Fibroblast of pulmonary artery (primary cell): ENCODE data around the gene SYT13.

ENCODE experiments used
- DNase-seq: peaks from one replicate; pipeline ENCODE4 v3.0.0-alpha.2; 2010; ENCODE audit warnings: low read depth
- H3K4me3 ChIP-seq: replicated peaks from 2 replicates; pipeline ENCODE4 v1.5.1; 2011; ENCODE audit warnings: low read depth, mild to moderate bottlenecking, control low read depth, low read length, moderate library complexity
- TF ChIP-seq, protein P1 (sequence below): IDR thresholded peaks from 2 replicates; pipeline ENCODE4 v1.5.1; 2011; ENCODE audit warnings: mild to moderate bottlenecking, control low read depth, low read length, inconsistent platforms; ENCODE audit errors: missing control alignments

The SYT13 gene

DNA sequence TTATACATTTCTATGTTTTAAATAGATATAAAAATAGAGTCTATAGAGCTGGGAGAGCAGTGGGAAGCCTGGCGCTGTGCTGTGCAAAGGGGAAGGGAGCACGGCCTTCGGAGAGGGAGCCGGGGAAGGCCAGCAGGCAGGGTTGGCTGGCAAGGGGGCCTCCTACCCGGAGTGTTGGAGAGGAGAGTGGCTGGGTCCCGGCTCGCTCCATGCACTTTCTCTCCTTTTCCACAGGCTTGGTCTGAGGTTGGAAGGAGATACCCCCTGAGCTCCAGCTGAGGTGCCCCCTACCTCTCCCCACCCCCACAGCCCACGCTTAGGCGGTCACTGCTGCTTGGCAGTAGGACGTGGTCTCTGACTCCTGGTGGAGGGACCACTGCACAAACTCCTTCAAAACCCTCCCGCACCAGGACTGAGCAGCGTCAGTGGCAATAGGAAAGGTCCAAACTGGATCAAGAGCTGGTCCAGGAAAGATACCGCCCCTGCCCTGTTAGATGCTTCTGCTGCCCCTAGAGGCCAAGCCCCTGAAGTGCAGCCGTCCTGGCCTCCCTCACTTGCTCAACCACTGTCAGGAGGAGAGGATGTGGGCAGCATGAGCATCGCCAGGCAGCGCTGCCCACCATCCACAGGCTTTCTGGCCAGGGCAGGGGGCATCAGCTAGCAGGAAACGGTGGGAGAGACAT is 52.9 kb downstream of the SYT13 start:
- TF ChIP-seq, protein P1, sequence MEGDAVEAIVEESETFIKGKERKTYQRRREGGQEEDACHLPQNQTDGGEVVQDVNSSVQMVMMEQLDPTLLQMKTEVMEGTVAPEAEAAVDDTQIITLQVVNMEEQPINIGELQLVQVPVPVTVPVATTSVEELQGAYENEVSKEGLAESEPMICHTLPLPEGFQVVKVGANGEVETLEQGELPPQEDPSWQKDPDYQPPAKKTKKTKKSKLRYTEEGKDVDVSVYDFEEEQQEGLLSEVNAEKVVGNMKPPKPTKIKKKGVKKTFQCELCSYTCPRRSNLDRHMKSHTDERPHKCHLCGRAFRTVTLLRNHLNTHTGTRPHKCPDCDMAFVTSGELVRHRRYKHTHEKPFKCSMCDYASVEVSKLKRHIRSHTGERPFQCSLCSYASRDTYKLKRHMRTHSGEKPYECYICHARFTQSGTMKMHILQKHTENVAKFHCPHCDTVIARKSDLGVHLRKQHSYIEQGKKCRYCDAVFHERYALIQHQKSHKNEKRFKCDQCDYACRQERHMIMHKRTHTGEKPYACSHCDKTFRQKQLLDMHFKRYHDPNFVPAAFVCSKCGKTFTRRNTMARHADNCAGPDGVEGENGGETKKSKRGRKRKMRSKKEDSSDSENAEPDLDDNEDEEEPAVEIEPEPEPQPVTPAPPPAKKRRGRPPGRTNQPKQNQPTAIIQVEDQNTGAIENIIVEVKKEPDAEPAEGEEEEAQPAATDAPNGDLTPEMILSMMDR: peak; percentile 90
- H3K4me3 ChIP-seq: no peak overlapping the region
- peak; percentile 66 for DNase-seq

DNA sequence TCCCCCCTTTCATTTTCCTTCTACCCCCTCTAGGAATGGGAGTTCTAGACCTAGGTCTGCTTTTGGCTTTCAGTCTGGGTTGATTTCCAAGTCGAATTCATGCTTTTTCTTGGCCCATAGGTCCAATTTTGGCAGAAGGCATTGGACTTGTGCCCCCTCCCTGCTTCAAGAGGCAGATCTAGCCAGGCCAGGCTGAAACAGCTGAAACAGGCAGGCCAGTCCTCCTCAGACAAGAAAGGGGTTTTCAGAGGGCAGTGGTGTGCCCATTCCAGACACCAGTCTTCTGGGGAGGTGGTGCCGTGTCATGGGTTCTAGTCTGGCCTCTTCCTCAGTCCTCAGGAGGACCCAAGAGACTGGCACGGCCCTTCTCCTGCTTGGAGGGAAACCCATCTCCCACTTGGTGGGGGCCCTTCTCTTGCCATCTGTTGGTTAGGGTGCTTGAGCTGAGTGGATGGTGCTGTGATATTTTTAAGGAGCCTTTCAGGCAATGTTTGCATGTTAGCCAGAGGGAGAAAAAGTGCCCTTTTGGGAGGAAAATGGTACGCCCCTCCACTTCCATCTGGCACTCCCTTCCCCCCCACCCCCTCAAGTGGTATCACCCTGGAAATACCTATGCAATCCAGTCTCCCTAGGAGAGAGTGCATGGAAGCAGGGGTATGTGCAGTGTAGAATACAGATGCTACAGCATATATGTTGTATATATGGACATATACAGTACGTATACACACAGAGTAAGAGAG is 53.6 kb downstream of the SYT13 start:
- no peak for DNase-seq
- TF ChIP-seq, protein P1: no peak
- no peak overlapping the region for H3K4me3 ChIP-seq

DNA sequence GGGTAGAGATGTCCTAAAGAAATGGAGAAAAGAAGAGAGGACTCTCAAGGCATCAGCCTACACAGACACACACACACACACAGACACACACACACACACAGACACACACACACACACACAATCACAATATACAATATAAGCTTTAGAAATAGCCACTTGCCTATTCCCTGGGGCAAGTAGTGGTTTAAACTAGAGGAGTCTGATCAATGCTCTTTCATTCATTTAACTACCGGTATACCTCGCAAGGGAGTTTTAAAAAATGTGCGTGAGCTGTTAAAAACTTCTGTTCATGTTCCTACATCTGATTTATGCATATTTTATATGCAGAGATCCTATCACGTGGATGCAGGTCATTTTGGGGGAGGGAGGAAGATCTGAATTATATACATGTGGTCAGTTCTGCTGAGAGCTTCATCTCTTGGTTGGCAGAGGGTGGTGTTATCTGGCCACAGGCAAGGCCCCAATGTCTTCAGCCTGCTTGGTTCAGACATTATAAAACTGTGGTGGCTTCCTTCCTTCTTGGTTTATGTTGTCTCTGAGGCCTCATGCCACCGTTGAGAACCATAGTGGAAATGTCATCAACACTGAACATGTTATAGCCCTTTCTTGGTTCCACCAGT is 56.6 kb downstream of the SYT13 start:
- DNase-seq: no peak
- H3K4me3 ChIP-seq: no peak overlapping the region
- TF ChIP-seq, protein P1: no peak

- TF ChIP-seq, protein P1: no peak
- H3K4me3 ChIP-seq: no peak overlapping the region
- no peak for DNase-seq
These were observed 58.3 kb downstream of the SYT13 start for GRCh38 chr11:45227836-45228235.

DNA sequence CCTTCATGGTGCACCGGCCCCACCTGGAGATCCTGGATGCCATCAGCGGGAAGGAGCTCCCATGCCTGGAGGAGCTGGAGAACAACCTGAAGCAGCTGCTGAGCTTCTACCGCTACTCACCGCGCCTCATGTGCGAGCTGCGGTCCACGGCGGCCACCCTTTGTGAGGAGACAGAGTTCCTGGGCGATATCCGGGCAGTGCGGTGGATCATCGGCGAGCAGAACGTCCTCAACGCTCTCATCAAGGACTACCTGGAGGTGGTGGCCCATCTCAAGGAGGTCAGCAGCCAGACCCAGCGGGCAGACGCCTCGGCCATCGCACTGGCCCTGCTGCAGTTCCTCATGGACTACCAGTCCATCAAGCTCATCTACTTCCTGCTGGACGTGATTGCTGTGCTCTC is 59.2 kb downstream of the SYT13 start:
- H3K4me3 ChIP-seq: no peak overlapping the region
- TF ChIP-seq, protein P1: no peak
- no peak for DNase-seq

DNA sequence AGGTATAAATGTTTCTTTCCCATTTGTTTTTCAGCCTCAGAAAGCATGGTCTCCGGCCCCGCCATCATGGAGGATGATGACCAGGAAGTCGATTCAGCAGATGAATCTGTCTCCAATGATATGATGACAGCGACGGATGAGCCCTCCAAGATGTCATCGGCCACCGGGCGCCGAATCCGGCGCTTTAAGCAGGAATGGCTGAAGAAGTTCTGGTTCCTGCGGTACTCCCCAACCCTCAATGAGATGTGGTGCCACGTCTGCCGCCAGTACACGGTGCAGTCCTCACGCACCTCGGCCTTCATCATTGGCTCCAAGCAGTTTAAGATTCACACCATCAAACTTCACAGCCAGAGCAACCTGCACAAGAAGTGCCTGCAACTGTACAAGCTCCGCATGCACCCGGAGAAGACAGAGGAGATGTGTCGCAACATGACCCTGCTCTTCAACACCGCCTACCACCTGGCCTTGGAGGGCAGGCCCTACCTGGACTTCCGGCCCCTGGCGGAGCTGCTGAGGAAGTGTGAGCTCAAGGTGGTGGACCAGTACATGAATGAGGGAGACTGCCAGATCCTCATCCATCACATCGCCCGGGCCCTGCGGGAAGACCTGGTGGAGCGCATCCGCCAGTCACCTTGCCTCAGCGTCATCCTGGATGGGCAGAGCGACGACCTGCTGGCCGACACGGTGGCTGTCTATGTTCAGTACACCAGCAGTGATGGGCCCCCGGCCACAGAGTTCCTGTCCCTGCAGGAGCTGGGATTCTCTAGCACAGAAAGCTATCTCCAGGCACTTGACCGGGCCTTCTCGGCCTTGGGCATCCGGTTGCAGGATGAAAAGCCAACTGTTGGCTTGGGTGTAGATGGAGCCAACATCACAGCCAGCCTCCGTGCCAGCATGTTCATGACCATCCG is 59.9 kb downstream of the SYT13 start:
- no peak overlapping the region for H3K4me3 ChIP-seq
- TF ChIP-seq, protein P1: no peak
- DNase-seq: no peak
